ENCODE results near the gene THSD1.
"Not testable (repeated sequence)": the region's sequence is repeated elsewhere in the genome, so short reads cannot be mapped to it uniquely, and the experiment has no call there.

The THSD1 gene

GRCh38 chr13:52383366-52383765, 22.6 kb downstream of the THSD1 start:
- Histone ChIP-seq H3K9me3 (ENCODE audit: control insufficient read depth, insufficient read depth, low read depth, low read length) (no peaks in the 10 kb centered on the region), H3K27me3 (ENCODE audit: control insufficient read depth, insufficient read depth, low read length) (no peaks in the 10 kb centered on the region), H3K27ac (ENCODE audit: low read depth, low read length) (no peak overlapping the region), H3K4me1 (ENCODE audit: control insufficient read depth, insufficient read depth, low read length) (no peaks in the 10 kb centered on the region), H3K4me3 (ENCODE audit: low read depth, low read length) (no peak overlapping the region), H3K36me3 (ENCODE audit: control insufficient read depth, insufficient read depth, low read length) (no peaks in the 10 kb centered on the region), H3K9ac (ENCODE audit: low read length) (no peak overlapping the region)

- H3K36me3 ChIP-seq (ENCODE audit: control insufficient read depth, insufficient read depth, low read length) = no peaks in the 10 kb centered on the region
- no peaks in the 10 kb centered on the region for H3K27me3 ChIP-seq (ENCODE audit: control insufficient read depth, insufficient read depth, low read length)
- no peak overlapping the region for H3K9ac ChIP-seq (ENCODE audit: low read length)
- no peaks in the 10 kb centered on the region for H3K4me1 ChIP-seq (ENCODE audit: control insufficient read depth, insufficient read depth, low read length)
- no peak overlapping the region for H3K27ac ChIP-seq (ENCODE audit: low read depth, low read length)
- H3K9me3 ChIP-seq (ENCODE audit: control insufficient read depth, insufficient read depth, low read depth, low read length) = no peaks in the 10 kb centered on the region
- H3K4me3 ChIP-seq (ENCODE audit: low read depth, low read length) = no peak overlapping the region
Measured at GRCh38 chr13:52378312-52378711, 27.7 kb downstream of the THSD1 start.

- Histone ChIP-seq H3K9me3 (ENCODE audit: control insufficient read depth, insufficient read depth, low read depth, low read length) (no peaks in the 10 kb centered on the region), H3K36me3 (ENCODE audit: control insufficient read depth, insufficient read depth, low read length) (no peaks in the 10 kb centered on the region), H3K27ac (ENCODE audit: low read depth, low read length) (no peak overlapping the region), H3K4me1 (ENCODE audit: control insufficient read depth, insufficient read depth, low read length) (no peaks in the 10 kb centered on the region), H3K27me3 (ENCODE audit: control insufficient read depth, insufficient read depth, low read length) (no peaks in the 10 kb centered on the region), H3K4me3 (ENCODE audit: low read depth, low read length) (no peak overlapping the region), H3K9ac (ENCODE audit: low read length) (no peak overlapping the region)
Measured at GRCh38 chr13:52377898-52378297, 28.1 kb downstream of the THSD1 start.

GRCh38 chr13:52374873-52375411, 31.0 kb downstream of the THSD1 start:
- H3K4me3 ChIP-seq (ENCODE audit: low read depth, low read length) = no peak overlapping the region
- H3K9ac ChIP-seq (ENCODE audit: low read length) = no peak overlapping the region
- H3K9me3 ChIP-seq (ENCODE audit: control insufficient read depth, insufficient read depth, low read depth, low read length) = no peaks in the 10 kb centered on the region
- H3K36me3 ChIP-seq (ENCODE audit: control insufficient read depth, insufficient read depth, low read length) = no peaks in the 10 kb centered on the region
- H3K4me1 ChIP-seq (ENCODE audit: control insufficient read depth, insufficient read depth, low read length) = no peaks in the 10 kb centered on the region
- no peaks in the 10 kb centered on the region for H3K27me3 ChIP-seq (ENCODE audit: control insufficient read depth, insufficient read depth, low read length)
- no peak overlapping the region for H3K27ac ChIP-seq (ENCODE audit: low read depth, low read length)

GRCh38 chr13:52374389-52374788, 31.6 kb downstream of the THSD1 start:
- Histone ChIP-seq H3K36me3 (ENCODE audit: control insufficient read depth, insufficient read depth, low read length) (no peaks in the 10 kb centered on the region), H3K4me3 (ENCODE audit: low read depth, low read length) (no peak overlapping the region), H3K27me3 (ENCODE audit: control insufficient read depth, insufficient read depth, low read length) (no peaks in the 10 kb centered on the region), H3K27ac (ENCODE audit: low read depth, low read length) (no peak overlapping the region), H3K9ac (ENCODE audit: low read length) (no peak overlapping the region), H3K9me3 (ENCODE audit: control insufficient read depth, insufficient read depth, low read depth, low read length) (no peaks in the 10 kb centered on the region), H3K4me1 (ENCODE audit: control insufficient read depth, insufficient read depth, low read length) (no peaks in the 10 kb centered on the region)

- not testable (repeated sequence) for H3K4me1 ChIP-seq (ENCODE audit: control insufficient read depth, insufficient read depth, low read length); H3K27me3 ChIP-seq (ENCODE audit: control insufficient read depth, insufficient read depth, low read length); H3K9ac ChIP-seq (ENCODE audit: low read length); H3K9me3 ChIP-seq (ENCODE audit: control insufficient read depth, insufficient read depth, low read depth, low read length); H3K27ac ChIP-seq (ENCODE audit: low read depth, low read length); H3K36me3 ChIP-seq (ENCODE audit: control insufficient read depth, insufficient read depth, low read length); H3K4me3 ChIP-seq (ENCODE audit: low read depth, low read length)
Measured at GRCh38 chr13:52373277-52373676, 32.7 kb downstream of the THSD1 start.

- Histone ChIP-seq H3K9me3 (ENCODE audit: control insufficient read depth, insufficient read depth, low read depth, low read length) (no peaks in the 10 kb centered on the region), H3K36me3 (ENCODE audit: control insufficient read depth, insufficient read depth, low read length) (no peaks in the 10 kb centered on the region), H3K27me3 (ENCODE audit: control insufficient read depth, insufficient read depth, low read length) (no peaks in the 10 kb centered on the region), H3K4me1 (ENCODE audit: control insufficient read depth, insufficient read depth, low read length) (no peaks in the 10 kb centered on the region), H3K9ac (ENCODE audit: low read length) (no peak overlapping the region), H3K4me3 (ENCODE audit: low read depth, low read length) (no peak overlapping the region), H3K27ac (ENCODE audit: low read depth, low read length) (no peak overlapping the region)
Measured at GRCh38 chr13:52371736-52372247, 34.2 kb downstream of the THSD1 start.

- Histone ChIP-seq H3K27ac (ENCODE audit: low read depth, low read length) (no peak overlapping the region), H3K4me1 (ENCODE audit: control insufficient read depth, insufficient read depth, low read length) (no peaks in the 10 kb centered on the region), H3K36me3 (ENCODE audit: control insufficient read depth, insufficient read depth, low read length) (no peaks in the 10 kb centered on the region), H3K27me3 (ENCODE audit: control insufficient read depth, insufficient read depth, low read length) (no peaks in the 10 kb centered on the region), H3K4me3 (ENCODE audit: low read depth, low read length) (no peak overlapping the region), H3K9ac (ENCODE audit: low read length) (no peak overlapping the region), H3K9me3 (ENCODE audit: control insufficient read depth, insufficient read depth, low read depth, low read length) (no peaks in the 10 kb centered on the region)
Measured at GRCh38 chr13:52366291-52366690, 39.7 kb downstream of the THSD1 start.

- H3K9ac ChIP-seq (ENCODE audit: low read length); H3K27me3 ChIP-seq (ENCODE audit: control insufficient read depth, insufficient read depth, low read length); H3K4me1 ChIP-seq (ENCODE audit: control insufficient read depth, insufficient read depth, low read length); H3K36me3 ChIP-seq (ENCODE audit: control insufficient read depth, insufficient read depth, low read length); H3K27ac ChIP-seq (ENCODE audit: low read depth, low read length); H3K4me3 ChIP-seq (ENCODE audit: low read depth, low read length); H3K9me3 ChIP-seq (ENCODE audit: control insufficient read depth, insufficient read depth, low read depth, low read length): not testable (repeated sequence)
Measured at GRCh38 chr13:52362169-52362887, 43.6 kb downstream of the THSD1 start.

GRCh38 chr13:52361225-52361624, 44.7 kb downstream of the THSD1 start:
- Histone ChIP-seq H3K4me3 (ENCODE audit: low read depth, low read length) (no peak overlapping the region), H3K9me3 (ENCODE audit: control insufficient read depth, insufficient read depth, low read depth, low read length) (no peaks in the 10 kb centered on the region), H3K9ac (ENCODE audit: low read length) (no peak overlapping the region), H3K4me1 (ENCODE audit: control insufficient read depth, insufficient read depth, low read length) (no peaks in the 10 kb centered on the region), H3K27me3 (ENCODE audit: control insufficient read depth, insufficient read depth, low read length) (no peaks in the 10 kb centered on the region), H3K36me3 (ENCODE audit: control insufficient read depth, insufficient read depth, low read length) (no peaks in the 10 kb centered on the region), H3K27ac (ENCODE audit: low read depth, low read length) (no peak overlapping the region)

- H3K4me1 ChIP-seq (ENCODE audit: control insufficient read depth, insufficient read depth, low read length) = no peaks in the 10 kb centered on the region
- no peaks in the 10 kb centered on the region for H3K9me3 ChIP-seq (ENCODE audit: control insufficient read depth, insufficient read depth, low read depth, low read length)
- H3K36me3 ChIP-seq (ENCODE audit: control insufficient read depth, insufficient read depth, low read length) = no peaks in the 10 kb centered on the region
- H3K27me3 ChIP-seq (ENCODE audit: control insufficient read depth, insufficient read depth, low read length) = no peaks in the 10 kb centered on the region
- H3K27ac ChIP-seq (ENCODE audit: low read depth, low read length) = no peak overlapping the region
- no peak overlapping the region for H3K4me3 ChIP-seq (ENCODE audit: low read depth, low read length)
- no peak overlapping the region for H3K9ac ChIP-seq (ENCODE audit: low read length)
Measured at GRCh38 chr13:52359534-52359933, 46.4 kb downstream of the THSD1 start.

Data from HUES6 (cell line).